GM18867 (cell line): Measurements from ENCODE around the gene SYT1.

Experiments used
- ATAC-seq: cut with Tn5 transposase; IDR thresholded peaks from one replicate; pipeline ENCODE4 v1.9.1; 2021; ENCODE audit warnings: mild to moderate bottlenecking, moderate library complexity; ENCODE audit not compliant: unreplicated experiment

Gene SYT1

DNA sequence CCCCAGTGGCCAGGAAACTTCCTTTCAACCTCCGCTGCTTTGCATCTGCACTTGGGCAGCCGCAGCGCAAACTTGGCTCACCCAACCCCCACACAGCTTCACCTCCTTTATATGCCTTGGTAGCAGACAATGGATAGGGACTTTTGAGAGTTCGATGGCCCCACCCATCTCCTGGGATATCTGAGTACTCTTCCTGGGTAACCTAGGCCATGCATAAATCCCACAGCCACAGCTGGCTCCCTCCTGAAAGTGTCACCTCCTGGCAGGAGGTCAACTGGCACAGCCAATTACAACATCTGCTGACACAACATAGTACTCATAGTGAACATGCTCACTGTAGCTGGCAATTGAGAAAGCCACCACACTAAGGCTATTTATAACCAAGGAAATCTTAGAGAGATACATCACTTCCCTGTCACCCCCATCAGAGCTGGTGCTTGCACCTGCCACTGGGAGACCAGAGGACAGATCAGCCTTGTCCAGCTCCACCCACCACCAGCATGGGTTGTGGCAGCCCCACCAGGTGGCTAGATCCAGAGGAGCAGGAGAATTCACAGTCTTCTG is 410.0 kb downstream of the SYT1 start:
- no peak for ATAC-seq

DNA sequence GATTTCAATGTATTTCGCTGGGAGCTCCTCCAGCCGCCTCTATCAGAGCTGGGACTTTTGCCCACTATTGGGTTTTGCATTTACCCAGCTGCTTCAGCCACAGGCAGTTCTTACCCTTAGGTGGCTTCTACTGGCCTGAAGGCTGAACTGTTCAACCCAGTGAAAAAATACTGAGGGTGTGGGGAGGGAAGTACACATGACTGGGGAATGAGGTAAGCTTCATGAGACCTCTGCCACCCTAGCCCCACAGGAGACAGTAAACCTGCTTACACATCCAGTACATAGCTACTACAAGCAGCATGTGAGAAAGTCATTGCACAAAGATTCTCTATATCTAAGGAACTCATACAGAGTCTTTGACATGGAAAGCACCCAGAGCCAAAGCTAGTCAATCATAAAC is 411.1 kb downstream of the SYT1 start:
- no peak for ATAC-seq

DNA sequence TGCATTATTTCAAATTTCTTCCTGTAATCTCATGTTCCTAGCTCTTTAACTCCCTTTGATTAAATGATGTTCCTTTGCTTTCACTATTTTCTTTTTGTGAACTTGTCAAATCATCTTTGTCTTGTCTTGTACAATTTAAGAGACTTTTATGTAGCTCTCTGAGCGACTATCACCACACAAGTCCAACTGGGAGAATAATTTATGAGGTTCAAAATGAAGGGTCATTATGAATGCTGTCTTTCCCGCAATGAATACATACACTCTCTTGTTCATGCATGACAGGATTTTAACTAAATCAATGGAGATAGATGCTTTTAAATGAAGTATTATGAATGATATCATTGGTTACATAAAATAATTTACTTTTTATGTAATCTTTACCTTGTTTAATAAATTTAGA is 418.8 kb downstream of the SYT1 start:
- no peak for ATAC-seq

DNA sequence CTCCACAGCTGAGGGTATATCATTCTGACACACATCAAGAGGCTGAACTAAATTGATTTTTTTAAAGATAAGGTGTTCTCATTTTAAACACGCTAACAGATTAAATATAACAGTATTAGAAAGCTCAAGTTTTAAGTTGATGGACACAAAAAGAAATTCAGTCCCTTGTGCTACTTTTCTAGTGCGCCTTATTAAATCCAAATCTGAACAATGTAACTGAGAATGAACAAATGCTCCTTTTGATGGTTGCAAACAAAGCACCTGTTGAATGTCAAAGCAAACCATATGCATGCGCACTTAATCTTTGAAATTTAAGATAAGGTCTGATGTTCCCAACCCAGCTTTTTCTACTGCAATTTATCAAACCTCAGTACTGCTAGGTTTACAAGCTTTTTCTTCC is 424.3 kb downstream of the SYT1 start:
- no peak for ATAC-seq

DNA sequence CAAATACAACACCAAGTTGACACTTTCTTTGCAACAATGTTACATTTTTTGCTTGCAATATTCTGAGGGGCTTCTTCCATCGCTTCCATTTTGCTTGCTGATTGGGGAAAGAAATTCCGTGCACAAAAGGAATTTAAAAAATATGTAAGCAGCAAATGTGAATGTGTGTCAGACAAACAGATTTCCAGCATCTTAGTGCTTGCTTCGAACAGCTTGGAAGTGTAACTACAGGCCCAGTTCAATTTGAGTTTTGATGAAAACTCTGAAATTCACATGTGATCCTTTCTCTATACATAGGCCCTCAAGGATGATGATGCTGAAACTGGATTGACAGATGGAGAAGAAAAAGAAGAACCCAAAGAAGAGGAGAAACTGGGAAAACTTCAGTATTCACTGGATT is 427.1 kb downstream of the SYT1 start:
- ATAC-seq: no peak

DNA sequence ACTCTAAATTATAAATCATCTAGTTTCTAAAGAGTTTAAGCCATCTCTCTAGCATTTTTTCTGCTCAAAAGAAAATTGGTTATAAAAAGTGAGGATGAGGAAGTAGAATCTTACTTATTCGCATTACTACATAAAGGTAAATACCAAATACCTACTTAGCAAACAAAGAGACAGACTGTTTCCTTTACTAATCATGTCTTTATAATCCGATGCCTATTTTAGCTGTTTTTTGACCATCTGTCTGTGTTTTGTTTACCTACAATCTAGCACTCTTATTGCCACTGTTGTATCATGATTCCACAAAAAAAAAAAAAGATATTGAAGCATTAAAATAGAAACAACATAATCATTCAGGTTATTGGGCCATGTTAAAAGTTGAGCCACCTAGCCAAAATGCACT is 430.0 kb downstream of the SYT1 start:
- ATAC-seq: no peak

DNA sequence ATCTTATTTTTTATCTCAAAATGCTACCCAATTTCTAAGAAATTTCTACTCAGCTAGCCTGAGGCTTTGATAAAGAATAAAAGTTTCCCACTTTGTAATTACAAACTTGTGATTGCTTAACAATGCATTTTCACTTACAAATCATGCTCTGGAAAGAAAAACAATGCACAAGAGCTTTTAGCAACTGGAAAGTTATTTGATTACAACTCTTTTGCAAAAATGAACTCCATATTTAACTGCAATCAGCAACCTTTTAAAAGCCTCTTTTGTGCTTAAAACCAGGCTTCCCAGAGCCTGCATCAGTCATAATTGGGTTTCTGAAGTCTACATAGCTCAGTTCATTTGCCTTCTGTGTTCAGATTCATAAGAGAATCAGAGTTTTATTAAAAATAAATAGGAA is 431.0 kb downstream of the SYT1 start:
- ATAC-seq: no peak

DNA sequence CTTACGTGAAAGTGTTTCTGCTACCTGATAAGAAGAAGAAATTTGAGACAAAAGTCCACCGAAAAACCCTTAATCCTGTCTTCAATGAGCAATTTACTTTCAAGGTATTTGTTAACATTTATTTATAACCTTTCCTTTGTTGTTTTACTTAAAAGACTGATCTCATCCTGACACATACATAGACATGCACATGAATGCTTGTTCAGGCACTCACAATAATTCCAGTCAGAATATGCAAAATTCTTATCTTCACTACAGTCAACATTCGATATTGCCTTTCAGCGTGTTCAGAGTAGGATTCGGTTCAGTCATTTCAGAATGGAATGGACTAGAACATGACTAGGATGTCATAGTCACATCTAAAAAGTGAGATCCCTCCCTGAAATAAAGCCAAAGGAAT is 431.6 kb downstream of the SYT1 start:
- no peak for ATAC-seq

DNA sequence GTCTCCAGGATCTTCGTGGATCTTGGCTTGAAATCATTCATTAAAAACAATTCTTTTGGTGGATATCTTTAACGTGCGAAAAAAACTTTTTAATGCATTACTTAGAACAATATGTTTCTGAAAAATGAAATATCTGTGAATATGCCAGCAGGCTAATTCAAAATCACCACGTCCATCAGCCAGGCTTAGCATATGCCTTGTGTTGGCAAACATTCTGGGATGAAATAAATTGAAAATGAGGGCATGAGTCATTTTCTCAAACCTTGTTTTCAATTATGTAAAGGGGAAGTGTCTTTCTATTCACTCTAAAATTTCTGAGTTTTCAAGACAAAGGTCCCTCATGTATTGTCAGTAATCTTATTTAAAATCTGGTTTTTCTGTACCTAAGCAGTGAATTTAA is 432.3 kb downstream of the SYT1 start:
- no peak for ATAC-seq

DNA sequence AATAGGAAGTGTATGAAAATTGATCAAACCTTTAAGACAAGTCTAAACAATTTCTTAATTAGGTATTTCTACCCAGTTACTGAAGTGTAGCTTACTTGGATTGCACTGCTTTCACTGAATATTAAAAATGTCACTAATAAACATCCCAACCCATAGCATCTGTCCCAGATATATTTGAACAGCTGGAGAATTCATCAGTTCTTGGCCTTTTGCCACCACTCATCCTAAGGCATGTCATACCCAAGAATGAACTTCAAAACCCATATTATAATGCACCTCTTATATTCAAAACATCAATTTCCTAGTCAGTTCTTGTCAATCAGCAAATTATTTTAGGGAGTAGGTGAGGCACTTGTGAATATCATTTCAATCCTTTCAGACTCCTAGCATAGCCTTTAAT is 433.9 kb downstream of the SYT1 start:
- ATAC-seq: no peak

DNA sequence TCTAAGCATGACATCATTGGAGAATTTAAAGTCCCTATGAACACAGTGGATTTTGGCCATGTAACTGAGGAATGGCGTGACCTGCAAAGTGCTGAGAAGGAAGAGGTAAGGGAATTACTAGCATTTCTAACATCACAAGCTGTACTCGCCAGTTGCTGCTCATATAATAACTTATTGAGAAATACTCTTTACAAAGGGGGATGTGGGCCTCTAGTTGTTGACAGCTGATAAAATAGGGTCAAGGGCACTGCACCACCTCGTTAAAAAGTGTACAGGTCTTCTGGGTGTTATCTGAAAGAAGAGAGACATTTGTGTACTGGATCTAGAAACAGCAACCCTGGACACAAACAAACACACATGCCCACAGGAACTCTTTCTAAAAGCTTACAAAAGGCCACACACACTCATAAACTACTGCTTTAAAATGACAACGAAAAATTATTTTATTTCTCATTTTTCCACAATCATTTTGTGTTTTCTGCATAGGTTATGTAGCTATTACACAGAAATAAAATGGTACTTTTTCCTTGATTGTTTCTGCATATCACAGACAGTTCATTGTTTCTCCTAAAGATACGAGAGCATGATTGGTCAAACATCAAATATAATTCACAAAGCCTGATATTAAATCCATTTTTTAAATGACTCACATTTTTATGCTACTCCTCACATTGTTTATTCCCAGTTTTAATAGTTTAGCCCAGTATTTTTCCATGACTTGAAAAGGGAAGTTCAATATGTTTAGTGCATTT is 435.0 kb downstream of the SYT1 start:
- no peak for ATAC-seq

DNA sequence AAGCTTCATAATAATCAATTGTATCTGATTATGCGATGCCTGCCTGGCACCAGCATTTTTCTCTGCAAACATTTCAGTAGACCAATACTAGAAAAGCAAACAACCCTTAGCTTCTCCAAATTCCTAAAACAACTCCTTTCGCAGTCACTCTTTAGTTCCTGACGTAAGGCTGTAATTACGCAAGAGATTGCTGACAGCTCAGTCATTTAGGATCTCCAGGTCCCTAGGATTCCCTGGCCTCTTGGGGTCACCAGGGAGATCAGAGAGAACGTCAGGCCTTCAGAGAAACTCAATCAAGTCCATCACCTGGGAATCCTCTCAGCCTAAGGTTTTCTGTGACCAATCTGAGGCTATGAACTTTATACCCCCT is 435.6 kb downstream of the SYT1 start:
- no peak for ATAC-seq

DNA sequence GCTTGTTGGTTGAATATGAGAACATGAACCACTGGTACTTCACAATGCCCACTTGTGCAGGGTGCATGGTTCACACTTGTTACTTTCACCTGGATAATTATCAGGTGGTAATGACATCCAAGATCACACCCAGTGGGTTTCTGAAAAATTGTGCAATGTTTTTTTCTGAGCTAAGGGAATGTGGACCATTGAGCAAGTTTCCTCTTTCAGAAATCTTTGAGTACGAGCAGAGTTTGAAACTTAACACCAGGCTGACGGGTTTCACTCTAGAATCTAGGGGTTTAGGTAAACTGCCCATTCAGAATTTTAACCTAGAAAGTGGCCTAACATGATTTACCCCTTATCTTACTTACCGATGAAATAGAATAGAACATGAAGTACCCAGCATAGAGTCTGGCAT is 436.6 kb downstream of the SYT1 start:
- ATAC-seq: no peak

DNA sequence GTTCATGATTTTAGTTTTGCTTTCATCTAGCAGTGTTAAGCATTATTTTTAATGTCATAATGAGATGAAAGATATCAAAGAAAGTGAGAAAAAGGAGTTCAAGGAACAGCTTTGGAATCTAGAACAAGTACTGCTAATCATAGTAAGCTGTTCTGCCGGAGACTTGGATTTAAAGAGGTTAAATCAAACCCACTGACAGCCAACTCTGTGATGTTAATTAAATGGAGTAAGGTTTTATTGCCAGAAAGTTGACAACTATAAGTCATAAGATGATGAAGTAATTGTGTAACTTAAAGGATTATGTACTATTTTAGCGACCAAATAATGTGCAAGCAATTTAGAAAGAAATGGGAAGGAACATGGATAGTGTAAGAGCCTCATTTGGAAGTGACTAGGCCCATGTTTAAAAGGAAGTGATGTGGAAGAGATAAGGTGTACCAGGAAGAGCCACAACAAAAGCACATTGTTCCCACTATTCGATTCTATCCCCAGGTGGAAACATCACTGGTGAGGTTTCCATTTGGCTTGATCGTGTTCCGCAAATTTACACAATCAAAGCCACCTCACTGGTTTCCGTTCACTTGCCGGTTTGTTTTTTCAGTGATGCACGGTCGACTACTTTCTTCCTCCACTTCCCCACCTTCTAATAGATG is 437.7 kb downstream of the SYT1 start:
- ATAC-seq: no peak

DNA sequence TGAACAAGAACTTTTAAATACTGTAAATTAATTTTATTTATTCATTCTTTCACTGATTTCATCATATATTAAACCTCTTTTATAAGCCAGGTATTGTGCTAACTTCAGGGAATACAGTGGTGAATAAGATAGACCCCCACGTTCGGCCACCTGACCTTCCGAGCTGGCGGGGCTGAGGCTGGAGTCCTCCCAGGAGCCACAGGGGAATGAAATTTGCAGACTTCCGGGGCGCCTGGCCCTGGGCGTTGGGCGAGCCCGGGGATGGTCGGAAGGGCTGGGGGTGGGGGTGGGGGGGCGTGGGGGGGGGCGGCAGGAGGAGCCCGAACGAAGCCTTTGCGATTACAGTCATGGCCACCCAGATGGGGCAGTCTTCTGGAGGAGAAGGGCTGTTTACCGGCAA is 442.8 kb downstream of the SYT1 start:
- no peak for ATAC-seq

DNA sequence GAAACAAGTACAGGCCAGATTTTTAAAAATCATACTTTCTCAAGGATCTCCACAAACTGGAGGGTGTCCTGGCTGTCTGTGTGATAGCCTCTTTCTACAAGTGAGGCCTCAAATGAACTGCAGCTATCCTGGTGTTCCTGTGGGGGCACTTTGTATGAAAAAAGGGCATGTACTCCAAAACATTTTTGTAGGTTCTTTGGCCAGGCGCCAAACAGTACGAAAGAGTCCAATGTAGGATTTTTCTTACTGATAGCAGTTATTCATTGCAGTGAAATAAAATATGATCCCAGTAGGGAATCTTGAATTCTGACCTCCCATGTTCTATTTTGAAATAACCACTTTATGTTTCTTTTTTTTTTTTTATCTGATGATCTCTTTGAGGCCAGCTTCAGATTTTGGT is 444.5 kb downstream of the SYT1 start:
- ATAC-seq: no peak

DNA sequence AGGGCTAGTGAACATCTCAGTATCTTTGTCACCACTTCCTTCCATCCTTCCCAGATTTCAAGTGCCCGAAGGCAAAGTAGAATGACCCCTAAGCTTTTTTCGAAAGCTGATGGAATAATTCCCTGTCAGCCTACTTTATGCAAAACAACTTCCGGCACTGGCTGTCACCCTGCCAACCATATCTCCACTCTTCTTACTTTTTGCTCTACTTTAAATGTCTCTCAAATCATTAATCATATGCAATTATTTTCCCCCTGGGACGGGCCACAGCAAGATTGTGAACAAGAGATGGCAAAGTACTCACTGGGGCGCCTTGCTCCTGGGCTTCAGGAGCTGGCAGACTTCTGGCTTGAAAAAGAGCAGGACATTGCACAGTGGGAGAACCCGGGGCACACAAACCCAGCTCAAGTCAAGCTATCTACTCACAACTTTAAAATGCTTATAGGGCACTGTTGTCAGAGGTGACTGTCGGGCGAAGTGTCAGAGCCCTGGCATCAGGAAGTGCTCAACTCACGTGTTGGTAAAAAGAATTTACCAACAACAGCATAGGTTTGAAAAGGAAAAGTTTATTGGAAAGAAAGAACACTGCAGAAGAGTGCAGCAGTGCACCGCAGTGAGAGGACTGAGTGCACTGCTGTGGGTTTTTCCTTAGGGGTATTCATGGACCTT is 452.7 kb downstream of the SYT1 start:
- ATAC-seq: no peak

DNA sequence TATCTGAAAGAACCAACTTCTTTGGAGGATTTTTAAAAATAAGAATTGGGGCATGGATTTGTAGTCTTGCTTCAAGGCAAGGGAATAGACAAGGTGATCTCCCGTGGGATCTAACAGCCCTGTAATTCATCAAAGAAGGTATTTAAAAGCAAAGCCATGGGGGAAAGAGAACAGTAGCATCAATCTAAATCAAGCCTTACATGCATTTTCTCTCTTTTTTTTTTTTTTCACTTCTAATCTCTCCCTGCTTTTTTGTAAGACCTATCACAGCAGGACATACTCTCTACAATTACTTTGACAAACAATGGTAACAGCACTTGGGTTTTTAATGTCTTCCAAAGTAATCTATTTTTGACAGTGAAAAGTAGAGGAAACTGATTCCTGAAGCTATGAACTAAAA is 458.3 kb downstream of the SYT1 start:
- ATAC-seq: no peak

DNA sequence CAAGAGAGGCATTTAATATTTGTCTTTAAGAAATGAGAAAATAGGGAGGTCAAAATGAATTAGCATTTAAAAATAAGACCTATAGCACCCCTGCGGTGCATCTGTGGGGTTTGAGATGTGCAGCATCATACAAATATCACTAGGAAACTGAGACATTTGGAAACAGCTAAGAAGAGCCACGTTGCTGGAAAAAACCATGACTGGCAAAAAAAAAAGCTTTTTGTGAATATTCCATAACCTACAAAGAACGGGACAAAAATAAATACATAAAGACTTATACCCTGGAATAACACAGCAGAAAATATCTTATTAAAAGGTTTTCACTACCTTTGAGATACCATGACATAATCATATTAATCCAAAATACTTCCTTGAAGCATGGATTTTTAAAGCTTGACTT is 460.0 kb downstream of the SYT1 start:
- ATAC-seq: no peak

DNA sequence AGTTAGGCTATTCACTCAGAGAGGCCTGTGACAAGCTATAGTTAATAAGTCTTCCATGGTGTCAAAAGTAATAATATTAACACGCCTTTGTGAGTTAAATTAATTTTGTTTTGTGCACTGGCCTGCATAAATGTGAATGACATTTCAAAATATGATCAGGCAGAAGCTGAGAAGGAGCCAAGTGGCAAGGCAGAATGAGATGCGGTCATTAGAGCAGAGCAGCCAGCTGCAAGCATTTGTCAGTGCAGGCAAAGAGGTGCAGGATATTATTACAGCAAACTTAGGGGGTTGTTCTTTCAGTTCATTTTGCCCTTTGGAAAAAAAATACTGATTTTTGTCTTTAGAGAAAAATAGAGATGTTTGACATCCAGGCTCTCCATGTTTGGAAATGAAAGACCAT is 461.6 kb downstream of the SYT1 start:
- ATAC-seq: no peak

DNA sequence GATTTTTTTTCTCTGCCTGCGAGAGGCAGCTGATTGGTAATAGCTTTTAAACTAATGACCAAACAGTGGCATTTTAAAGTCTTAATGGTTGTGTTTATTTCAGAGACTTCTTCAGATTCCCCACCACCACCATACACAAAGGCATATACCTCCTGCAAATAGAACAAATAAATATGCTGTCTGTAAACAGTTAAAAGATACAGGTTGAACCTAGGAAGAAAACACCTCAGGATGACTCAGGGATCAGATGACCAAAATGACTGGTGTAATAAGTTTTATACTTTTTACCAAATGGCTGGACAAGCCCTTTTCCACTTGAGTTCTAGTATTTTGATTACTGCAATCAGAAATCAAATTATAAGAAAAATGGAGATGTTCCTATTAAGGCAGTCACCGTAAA is 462.1 kb downstream of the SYT1 start:
- no peak for ATAC-seq

DNA sequence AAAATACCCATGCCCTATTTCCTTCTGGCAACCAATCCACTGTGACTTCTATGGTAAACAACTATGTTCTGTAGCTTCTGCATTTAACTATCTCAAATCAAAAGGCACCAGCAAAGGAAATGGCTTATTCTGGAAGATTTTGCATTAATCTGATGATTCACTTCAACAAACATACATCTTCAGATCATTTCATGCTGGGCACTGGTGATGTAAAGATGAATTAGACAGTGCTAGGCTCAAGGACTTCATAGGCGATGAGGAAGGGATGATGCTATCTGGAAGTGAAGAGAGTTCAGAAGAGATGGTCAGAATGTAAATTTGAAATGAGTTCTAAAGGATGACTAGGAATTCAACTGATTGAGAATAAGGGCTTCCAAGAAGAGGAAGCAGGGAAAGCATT is 462.9 kb downstream of the SYT1 start:
- ATAC-seq: no peak
